SJSA1 (cell line): Measurements from ENCODE around the gene DSE. TPM values are rescaled to one million over a fixed set of nuclear protein-coding genes. Genes with fewer than 3 reads are reported as not detected.
A peak's percentile ranks its signal among the peaks of the same experiment; 100 is the strongest.

Experiments used
- DNase-seq, 2 experiments: peaks; one replicate each; pipeline ENCODE4 v3.0.0-alpha.2; 2015 to 2020; ENCODE audit warnings: low spot score in 2 of 2, low read depth in 1 of 2
- H3K27ac ChIP-seq: fragments of 250-450 bp; sonication (Bioruptor Pico); 2 replicates; pipeline ENCODE4 v1.5.1; 2020; ENCODE audit warnings: mild to moderate bottlenecking, moderate library complexity
- H3K27me3 ChIP-seq: fragments of 250-450 bp; sonication (Bioruptor Pico); replicated peaks from 2 replicates; pipeline ENCODE4 v1.5.1; 2020; ENCODE audit warnings: mild to moderate bottlenecking, moderate library complexity
- H3K36me3 ChIP-seq: fragments of 250-450 bp; sonication (Bioruptor Pico); 2 replicates; pipeline ENCODE4 v1.5.1; 2020; ENCODE audit warnings: mild to moderate bottlenecking
- H3K4me1 ChIP-seq: fragments of 250-450 bp; sonication (Bioruptor Pico); replicated peaks from 2 replicates; pipeline ENCODE4 v1.6.1; 2021; ENCODE audit warnings: mild to moderate bottlenecking
- H3K4me3 ChIP-seq: fragments of 250-450 bp; sonication (Bioruptor Pico); 2 replicates; pipeline ENCODE4 v1.5.1; 2020; ENCODE audit warnings: mild to moderate bottlenecking
- H3K9me3 ChIP-seq: fragments of 250-450 bp; sonication (Bioruptor Pico); replicated peaks from 2 replicates; pipeline ENCODE4 v1.5.1; 2020; ENCODE audit warnings: mild to moderate bottlenecking
- total RNA-seq: library from RNA; depleted of rRNA; stranded (reverse); fragments of >200 nt; shearing (Covaris generic); gene quantifications from 2 replicates; pipeline ENCODE4 v1.2.3, GENCODE V29; 2014

DSE gene
- total RNA-seq, 1 experiment from 2014 or later: 35.1 TPM

GRCh38 chr6:116385921-116386320 is 15.2 kb downstream of the DSE start:
- H3K9me3 ChIP-seq: no peaks in the 10 kb centered on the region
- H3K4me3 ChIP-seq: no peak overlapping the region
- H3K4me1 ChIP-seq: peaks cover 33% of the 10 kb centered on the region
- H3K27me3 ChIP-seq: no peaks in the 10 kb centered on the region
- no peak for DNase-seq
- peak overlapping the region; percentile 49 for H3K27ac ChIP-seq
- H3K36me3 ChIP-seq: no peaks in the 10 kb centered on the region

DNA sequence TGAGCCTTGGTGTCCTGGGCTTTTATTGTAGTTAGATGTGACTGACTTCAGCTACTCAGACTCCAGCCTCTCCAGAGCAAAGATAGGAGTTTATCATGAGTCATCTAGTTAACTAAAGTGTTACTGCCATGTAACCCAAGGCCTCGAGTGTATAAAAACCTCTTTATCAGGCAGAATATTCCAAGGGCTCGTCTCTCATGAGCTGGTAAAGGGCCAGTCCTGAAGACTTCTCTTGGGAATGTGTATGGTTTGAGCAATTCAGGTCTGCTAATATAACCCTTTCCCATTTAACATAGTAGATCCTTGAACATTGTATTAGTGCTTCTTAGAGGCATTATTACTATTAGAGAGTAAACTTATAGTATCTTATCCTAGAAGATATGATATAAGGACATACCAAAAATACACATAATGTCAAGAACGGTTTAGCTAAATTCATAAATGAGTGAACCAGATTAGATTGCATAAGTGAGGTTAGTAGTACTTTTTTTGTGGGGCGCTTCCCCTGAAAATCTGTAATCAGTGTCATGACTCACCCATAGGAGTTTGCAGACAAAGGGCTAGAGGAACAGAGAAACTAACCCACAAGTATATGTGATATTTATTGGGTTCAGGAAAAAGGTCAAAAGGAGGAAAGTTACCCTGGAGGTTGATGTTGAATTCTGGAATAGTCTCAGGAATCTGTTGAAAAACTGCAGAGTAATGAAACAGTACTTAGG is 16.0 kb downstream of the DSE start:
- no peak overlapping the region for H3K4me3 ChIP-seq
- H3K4me1 ChIP-seq: peaks cover 33% of the 10 kb centered on the region
- peak in 1 of 2 experiments; percentile 50 for DNase-seq
- H3K27me3 ChIP-seq: no peaks in the 10 kb centered on the region
- H3K36me3 ChIP-seq: no peaks in the 10 kb centered on the region
- no peaks in the 10 kb centered on the region for H3K9me3 ChIP-seq
- peak overlapping the region; percentile 49 for H3K27ac ChIP-seq

DNA sequence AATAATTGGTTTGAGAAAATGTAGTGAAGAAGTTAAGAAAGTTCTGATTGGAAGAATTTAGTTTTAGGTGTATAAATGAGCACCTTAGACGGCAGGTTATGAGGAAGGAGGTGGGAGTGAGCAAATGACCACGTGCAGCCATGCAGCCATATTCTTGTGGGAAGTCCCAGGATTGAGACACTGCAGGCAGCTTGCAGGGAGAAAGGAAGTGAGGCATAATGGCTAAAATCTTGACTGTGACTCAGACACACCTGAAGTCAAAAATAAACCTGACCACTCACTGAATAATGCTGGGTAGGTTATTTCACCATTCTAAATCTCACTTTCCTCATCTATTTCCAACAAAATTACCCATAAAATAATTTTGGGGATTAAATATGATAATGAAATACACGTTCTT is 16.6 kb downstream of the DSE start:
- no peaks in the 10 kb centered on the region for H3K36me3 ChIP-seq
- H3K9me3 ChIP-seq: no peaks in the 10 kb centered on the region
- DNase-seq: no peak
- H3K4me3 ChIP-seq: no peak overlapping the region
- no peaks in the 10 kb centered on the region for H3K27me3 ChIP-seq
- peaks cover 33% of the 10 kb centered on the region for H3K4me1 ChIP-seq
- peak overlapping the region; percentile 49; the same call in 1 of the 2 replicates for H3K27ac ChIP-seq

DNA sequence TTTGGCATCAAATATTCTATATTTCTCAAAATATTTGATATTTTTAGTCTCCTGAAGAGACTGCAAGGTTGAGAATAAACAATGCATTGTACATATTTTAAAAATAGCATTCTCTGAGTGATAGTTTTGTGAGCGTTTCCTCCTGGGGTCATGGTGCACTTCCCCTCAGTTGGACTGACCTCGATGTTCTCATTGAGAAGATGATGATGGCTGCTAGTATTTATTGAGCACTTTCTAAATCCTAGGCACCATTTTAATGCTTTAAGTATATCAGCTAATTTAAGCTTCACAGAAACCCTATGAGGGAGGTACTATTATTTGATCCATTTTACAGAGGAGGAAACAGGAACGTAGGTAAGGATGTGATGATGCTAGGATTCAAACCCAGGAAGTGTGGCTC is 18.2 kb downstream of the DSE start:
- H3K4me1 ChIP-seq: peaks cover 33% of the 10 kb centered on the region
- no peak overlapping the region for H3K27ac ChIP-seq
- no peak overlapping the region for H3K4me3 ChIP-seq
- no peaks in the 10 kb centered on the region for H3K36me3 ChIP-seq
- no peaks in the 10 kb centered on the region for H3K27me3 ChIP-seq
- H3K9me3 ChIP-seq: no peaks in the 10 kb centered on the region
- DNase-seq: no peak

DNA sequence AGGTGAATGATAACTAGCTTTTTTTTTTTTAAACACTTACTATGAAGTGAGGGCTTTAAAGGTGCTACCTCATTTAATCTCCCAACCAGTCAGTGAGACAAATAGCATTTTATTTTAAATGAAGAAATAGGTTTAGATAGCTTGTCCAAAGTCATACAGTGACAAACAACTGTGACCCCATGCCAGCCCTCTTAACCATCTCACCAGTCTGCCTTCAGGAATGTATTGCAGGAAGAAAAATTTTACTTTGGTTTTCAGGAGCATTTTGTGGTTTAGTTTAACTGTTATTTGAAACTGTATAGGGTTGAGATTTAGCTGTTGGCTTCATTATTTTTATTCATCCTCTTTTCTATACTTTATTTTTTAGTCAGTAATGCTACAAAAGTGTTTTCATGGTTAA is 18.6 kb downstream of the DSE start:
- Histone ChIP-seq H3K4me1 (peaks cover 33% of the 10 kb centered on the region), H3K27me3 (no peaks in the 10 kb centered on the region), H3K4me3 (no peak overlapping the region), H3K36me3 (no peaks in the 10 kb centered on the region), H3K9me3 (no peaks in the 10 kb centered on the region), H3K27ac (no peak overlapping the region)
- no peak for DNase-seq

- Histone ChIP-seq H3K27me3 (no peaks in the 10 kb centered on the region), H3K27ac (no peak overlapping the region), H3K9me3 (no peaks in the 10 kb centered on the region), H3K4me1 (peaks cover 26% of the 10 kb centered on the region), H3K36me3 (no peaks in the 10 kb centered on the region), H3K4me3 (no peak overlapping the region)
- DNase-seq: no peak
Measured at GRCh38 chr6:116390581-116390980, 19.8 kb downstream of the DSE start.

DNA sequence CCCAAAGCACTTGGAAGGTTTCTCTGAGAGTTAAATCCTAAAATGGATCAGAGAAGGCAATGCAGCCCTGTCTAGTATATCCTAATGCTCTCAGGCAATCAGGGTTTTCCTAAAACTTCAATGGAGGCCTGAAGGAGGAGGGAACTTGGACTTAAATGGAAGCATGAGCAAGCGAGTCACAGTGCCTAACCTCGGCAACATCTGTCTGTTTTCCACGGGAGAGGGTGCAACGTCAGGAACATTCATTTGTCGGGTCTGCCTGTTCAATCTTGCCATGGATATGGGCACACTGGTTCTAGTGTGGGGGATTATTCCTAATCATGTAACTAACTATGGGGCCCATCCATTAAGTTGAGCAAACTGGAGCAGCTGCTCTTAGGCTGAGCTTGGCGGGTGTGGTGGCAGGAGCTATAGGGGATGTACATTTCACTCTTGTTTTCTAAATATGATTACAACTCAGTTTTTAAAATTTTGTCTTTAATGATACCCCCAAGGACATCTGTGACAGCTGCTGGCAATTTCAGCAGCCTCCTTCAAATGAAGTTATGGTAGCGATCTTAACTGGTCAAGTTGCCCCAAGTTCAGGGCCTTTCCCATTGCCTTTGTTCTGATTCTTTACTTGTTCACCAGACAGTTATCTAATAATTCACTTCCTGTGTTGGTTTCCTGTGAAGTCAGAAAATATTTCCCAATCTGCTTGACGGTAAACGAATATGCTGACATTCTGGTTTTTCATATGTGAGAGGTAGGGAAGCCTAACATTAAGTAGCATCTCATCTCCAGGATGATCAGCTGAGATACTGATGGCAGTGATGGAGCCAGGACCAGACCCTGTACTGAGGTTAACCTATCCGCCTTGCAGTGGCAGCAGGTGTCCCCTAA is 21.6 kb downstream of the DSE start:
- Histone ChIP-seq H3K27ac (no peak overlapping the region), H3K36me3 (no peaks in the 10 kb centered on the region), H3K4me3 (no peak overlapping the region), H3K27me3 (no peaks in the 10 kb centered on the region), H3K9me3 (no peaks in the 10 kb centered on the region), H3K4me1 (peaks cover 11% of the 10 kb centered on the region)
- DNase-seq: no peak

DNA sequence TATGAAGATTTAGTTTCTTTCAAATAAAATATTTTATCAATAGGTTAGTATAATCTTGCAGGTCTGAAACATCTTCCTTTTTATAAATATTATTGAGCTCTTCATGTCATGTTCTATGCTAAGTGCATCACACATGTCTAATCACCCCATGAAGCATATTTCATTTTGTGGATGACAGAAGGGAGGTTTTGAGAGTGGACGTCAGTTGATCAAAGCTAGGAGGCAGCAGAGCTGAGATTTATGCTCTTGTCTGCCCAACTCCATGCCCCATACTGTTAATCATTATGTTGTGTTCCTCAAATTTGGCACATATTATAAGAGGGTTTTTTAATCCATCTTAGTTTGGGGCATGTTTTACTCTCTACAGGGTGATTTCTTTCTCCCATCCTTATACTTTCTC is 22.7 kb downstream of the DSE start:
- Histone ChIP-seq H3K4me3 (no peak overlapping the region), H3K9me3 (no peaks in the 10 kb centered on the region), H3K4me1 (peaks cover 13% of the 10 kb centered on the region), H3K36me3 (no peaks in the 10 kb centered on the region), H3K27me3 (no peaks in the 10 kb centered on the region), H3K27ac (no peak overlapping the region)
- no peak for DNase-seq

- no peak for DNase-seq
- no peaks in the 10 kb centered on the region for H3K27me3 ChIP-seq
- H3K27ac ChIP-seq: no peak overlapping the region
- peaks cover 25% of the 10 kb centered on the region for H3K4me1 ChIP-seq
- 0 out of 2 replicates have a peak, but pooled peaks cover 5% of the 10 kb centered on the region for H3K36me3 ChIP-seq
- no peak overlapping the region for H3K4me3 ChIP-seq
- H3K9me3 ChIP-seq: no peaks in the 10 kb centered on the region
Measured at GRCh38 chr6:116395647-116396046, 24.9 kb downstream of the DSE start.

DNA sequence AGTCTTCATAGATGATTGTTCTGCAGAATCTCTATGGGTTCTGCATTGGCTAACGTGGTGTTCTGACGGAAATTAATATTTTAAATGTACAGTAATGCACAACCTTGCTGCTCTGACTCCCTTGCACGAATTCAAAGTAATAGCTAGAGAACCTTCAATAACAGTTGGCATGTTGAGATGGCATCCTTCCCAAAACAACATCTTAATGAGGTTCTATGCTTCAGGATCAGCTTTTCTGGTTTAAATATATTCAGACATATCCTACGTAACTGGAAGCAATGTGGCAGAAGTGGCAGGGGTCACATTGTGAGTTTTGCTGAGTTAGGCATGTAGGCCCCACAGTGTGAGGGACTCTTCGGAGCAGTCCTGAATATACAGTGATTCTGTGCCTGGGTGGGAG is 25.7 kb downstream of the DSE start:
- Histone ChIP-seq H3K36me3 (0 out of 2 replicates have a peak, but pooled peaks cover 5% of the 10 kb centered on the region), H3K9me3 (no peaks in the 10 kb centered on the region), H3K27ac (no peak overlapping the region), H3K4me3 (no peak overlapping the region), H3K27me3 (no peaks in the 10 kb centered on the region), H3K4me1 (peaks cover 25% of the 10 kb centered on the region)
- DNase-seq: no peak

DNA sequence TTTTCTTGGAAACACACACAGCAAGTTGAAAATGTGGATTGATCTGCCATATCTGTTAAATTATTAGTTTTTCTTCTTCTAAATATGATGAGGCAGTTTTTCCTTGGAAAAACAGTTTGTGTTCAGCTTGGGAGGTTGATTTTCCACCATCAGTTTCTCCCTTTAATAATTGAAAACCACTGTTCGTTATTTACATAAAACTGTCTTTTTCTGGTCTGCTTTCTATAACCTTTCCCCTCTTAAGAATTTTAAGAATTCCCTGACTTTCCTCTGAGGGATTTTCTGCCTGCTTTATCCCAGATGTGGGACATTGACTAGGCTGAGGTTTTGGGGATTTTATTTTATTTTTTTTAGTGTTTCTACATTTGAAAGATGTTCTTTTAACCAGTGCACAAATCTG is 27.2 kb downstream of the DSE start:
- H3K4me1 ChIP-seq: peaks cover 25% of the 10 kb centered on the region
- 0 out of 2 replicates have a peak, but pooled peaks cover 5% of the 10 kb centered on the region for H3K36me3 ChIP-seq
- no peaks in the 10 kb centered on the region for H3K27me3 ChIP-seq
- no peak overlapping the region for H3K4me3 ChIP-seq
- H3K9me3 ChIP-seq: no peaks in the 10 kb centered on the region
- DNase-seq: peak in 1 of 2 experiments; percentile 53
- H3K27ac ChIP-seq: peak overlapping the region; percentile 72

DNA sequence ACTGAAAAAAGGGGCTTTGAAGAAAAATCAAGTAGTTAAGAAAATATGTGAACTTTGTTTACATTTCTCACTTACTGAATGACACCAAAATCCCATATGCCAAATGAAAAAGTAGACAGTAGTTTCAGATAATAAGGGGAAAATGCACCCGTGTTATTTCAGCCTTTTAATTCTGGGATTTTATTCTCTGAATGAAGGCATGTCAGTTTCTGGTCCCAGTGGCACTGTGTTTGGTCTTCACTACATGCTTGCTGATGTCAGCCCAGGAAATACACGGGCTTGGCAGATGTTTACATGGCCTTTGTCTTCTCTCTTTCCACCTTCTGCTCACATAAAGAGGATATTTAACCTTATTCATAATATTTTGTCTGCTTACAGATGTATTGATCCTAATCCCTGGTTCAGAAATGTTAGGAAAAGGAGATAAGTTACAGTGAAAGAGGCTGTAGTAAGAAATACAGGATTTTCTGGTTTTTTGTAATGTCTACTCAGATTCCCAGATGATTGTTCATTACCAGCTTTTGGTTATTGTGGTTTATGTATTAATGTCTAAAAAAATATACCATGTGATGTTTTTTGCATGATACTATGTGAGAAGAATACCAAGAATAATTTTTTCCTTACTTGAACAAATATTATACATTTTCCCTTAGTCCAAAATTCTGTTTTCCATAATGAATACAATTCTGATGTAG is 27.7 kb downstream of the DSE start:
- Histone ChIP-seq H3K36me3 (0 out of 2 replicates have a peak, but pooled peaks cover 5% of the 10 kb centered on the region), H3K27ac (peak overlapping the region; percentile 72), H3K4me1 (peaks cover 25% of the 10 kb centered on the region), H3K27me3 (no peaks in the 10 kb centered on the region), H3K4me3 (no peak overlapping the region), H3K9me3 (no peaks in the 10 kb centered on the region)
- peak in 1 of 2 experiments; percentile 60 for DNase-seq

GRCh38 chr6:116399287-116399686 is 28.5 kb downstream of the DSE start:
- H3K4me1 ChIP-seq: peaks cover 25% of the 10 kb centered on the region
- 0 out of 2 replicates have a peak, but pooled peaks cover 5% of the 10 kb centered on the region for H3K36me3 ChIP-seq
- H3K27ac ChIP-seq: no peak overlapping the region

More at GRCh38 chr6:116399287-116399686, 28.5 kb downstream of the DSE start:
- no peak for DNase-seq
- H3K4me3 ChIP-seq: no peak overlapping the region
- H3K27me3 ChIP-seq: no peaks in the 10 kb centered on the region
- no peaks in the 10 kb centered on the region for H3K9me3 ChIP-seq
